Colonic mucosa (tissue), 4 donors: Measurements from ENCODE around the gene KRTAP5-6. TPM values are rescaled to one million over a fixed set of nuclear protein-coding genes. Genes with fewer than 3 reads are reported as not detected.

Experiments used
- DNase-seq: peaks from one replicate; pipeline ENCODE4 v3.0.0-alpha.2; 2020
- H3K27ac ChIP-seq: fragments of 200-600 bp; one replicate; pipeline ENCODE4 v1.8.0; 2021
- H3K27me3 ChIP-seq: fragments of 200-600 bp; one replicate; pipeline ENCODE4 v1.8.0; 2021
- H3K36me3 ChIP-seq: fragments of 200-600 bp; one replicate; pipeline ENCODE4 v1.8.0; 2021
- H3K4me1 ChIP-seq: fragments of 200-600 bp; one replicate; pipeline ENCODE4 v1.8.0; 2021; ENCODE audit warnings: mild to moderate bottlenecking
- H3K4me3 ChIP-seq: fragments of 200-600 bp; one replicate; pipeline ENCODE4 v1.8.0; 2021
- H3K9ac ChIP-seq, 2 donors: one replicate each; pipeline ENCODE4 v1.7.0; 2013; ENCODE audit warnings: control low read depth in 2 of 2, low read depth in 2 of 2, low read length in 2 of 2
- H3K9me3 ChIP-seq: fragments of 200-600 bp; one replicate; pipeline ENCODE4 v1.8.0; 2021
- intact Hi-C: fragments of 100-400 bp; cut with DNase I; formaldehyde crosslinking; loops from one replicate; pipeline ENCODE4 v1.14.1; 2022
- total RNA-seq, 2 donors: library from RNA; stranded (reverse); fragmentation: NEBNext Ultra II Directional in 1 of 2; extraction: Animal tissue kit (Norgen Biotek cat#: 25700) in 1 of 2; gene quantifications; one replicate each; pipeline ENCODE4 v1.2.1, GENCODE V29; 2021
- TF ChIP-seq, protein P1 (sequence below): fragments of 200-600 bp; IDR thresholded peaks from one replicate; pipeline ENCODE4 v1.8.0; 2022; ENCODE audit warnings: antibody characterized with exemption, mild to moderate bottlenecking
- donor health status: healthy.
- donor health status: DM: no; HTN: no; CAD: no.
- donor health status: DM: no; HTN: no; CAD: no.

KRTAP5-6 gene
- total RNA-seq, 2 donors from 2014 or later = not detected

DNA sequence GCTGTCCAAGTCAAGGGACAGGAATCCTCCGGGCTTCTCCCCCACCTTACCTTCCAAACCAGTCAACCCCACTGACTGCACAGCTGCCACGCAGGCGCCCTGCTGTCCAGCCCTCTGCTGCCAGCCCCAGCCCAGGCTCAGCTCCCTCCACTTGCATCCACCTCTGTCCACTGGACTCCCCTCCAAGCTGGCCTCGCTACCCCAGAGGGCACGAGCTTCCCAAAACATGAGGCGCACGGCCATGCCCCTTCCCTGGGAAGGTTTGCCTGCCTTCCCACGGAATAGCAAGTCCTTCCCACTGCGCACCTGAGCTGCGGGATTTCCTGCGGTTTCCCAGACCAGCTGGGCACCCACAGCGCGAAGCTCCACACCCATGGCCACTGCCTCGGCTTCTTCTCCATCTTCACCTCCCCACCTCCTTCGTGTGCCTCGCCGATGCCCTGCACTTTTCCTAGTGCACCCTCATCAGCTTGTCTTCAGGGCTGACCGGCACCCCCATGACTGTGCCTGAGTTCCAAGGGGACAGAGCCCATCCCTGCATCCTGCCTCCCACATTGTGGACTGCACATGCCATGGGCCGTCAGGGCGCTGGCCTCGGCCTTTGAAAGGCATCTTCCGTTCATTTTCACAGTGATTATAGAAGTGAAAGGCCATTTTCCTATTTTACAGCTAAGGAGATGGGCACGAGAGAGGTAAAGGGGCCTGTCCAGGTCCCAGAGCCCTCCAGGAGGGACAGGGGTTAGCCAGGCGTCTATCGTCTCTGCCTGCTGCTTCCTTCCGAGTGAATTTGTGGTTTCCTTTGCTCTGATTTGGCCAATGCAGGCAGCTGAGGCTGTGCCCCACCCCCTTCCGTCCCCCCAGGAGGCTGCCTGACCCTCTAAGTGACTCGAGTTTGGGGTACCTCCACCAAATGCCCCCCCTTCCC is 37.0 kb downstream of the KRTAP5-6 start:
- no peak overlapping the region for H3K9ac ChIP-seq
- intact Hi-C loops = loop anchor here (10.0 kb wide), 1 partner anchor 71 kb away; no protein-coding TSS in a partner anchor
- no peaks in the 10 kb centered on the region for H3K36me3 ChIP-seq
- no peak for DNase-seq
- TF ChIP-seq, protein P1, sequence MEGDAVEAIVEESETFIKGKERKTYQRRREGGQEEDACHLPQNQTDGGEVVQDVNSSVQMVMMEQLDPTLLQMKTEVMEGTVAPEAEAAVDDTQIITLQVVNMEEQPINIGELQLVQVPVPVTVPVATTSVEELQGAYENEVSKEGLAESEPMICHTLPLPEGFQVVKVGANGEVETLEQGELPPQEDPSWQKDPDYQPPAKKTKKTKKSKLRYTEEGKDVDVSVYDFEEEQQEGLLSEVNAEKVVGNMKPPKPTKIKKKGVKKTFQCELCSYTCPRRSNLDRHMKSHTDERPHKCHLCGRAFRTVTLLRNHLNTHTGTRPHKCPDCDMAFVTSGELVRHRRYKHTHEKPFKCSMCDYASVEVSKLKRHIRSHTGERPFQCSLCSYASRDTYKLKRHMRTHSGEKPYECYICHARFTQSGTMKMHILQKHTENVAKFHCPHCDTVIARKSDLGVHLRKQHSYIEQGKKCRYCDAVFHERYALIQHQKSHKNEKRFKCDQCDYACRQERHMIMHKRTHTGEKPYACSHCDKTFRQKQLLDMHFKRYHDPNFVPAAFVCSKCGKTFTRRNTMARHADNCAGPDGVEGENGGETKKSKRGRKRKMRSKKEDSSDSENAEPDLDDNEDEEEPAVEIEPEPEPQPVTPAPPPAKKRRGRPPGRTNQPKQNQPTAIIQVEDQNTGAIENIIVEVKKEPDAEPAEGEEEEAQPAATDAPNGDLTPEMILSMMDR = no peak
- no peaks in the 10 kb centered on the region for H3K9me3 ChIP-seq
- no peaks in the 10 kb centered on the region for H3K27me3 ChIP-seq
- no peak overlapping the region for H3K4me3 ChIP-seq
- H3K4me1 ChIP-seq = no peaks in the 10 kb centered on the region
- H3K27ac ChIP-seq = no peak overlapping the region

DNA sequence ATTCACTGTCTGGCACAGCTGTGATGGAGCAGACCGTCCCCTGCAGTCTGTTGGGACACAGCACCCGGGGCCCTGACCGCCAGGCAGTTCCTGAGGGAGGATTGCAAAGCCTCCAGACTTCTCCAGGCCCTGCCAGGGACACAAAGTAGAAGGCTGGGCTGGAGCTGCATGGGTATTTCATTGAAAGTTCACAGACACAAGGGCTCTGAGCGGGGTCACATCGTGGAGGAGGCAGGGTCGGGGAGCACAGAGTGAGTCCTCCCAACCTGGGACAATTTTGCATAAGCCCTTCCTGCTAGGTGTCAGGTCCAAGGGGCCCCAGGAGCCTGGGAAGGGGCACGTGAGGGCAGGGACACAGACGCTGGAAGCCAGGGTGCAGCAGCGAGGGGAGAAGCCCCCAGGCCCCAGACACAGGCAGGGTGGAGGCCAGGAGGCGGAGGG is 37.7 kb downstream of the KRTAP5-6 start:
- H3K9ac ChIP-seq = no peak overlapping the region
- no peaks in the 10 kb centered on the region for H3K27me3 ChIP-seq
- no peak overlapping the region for H3K4me3 ChIP-seq
- intact Hi-C loops = loop anchor here (10.0 kb wide), 1 partner anchor 70 kb away; no protein-coding TSS in a partner anchor
- no peak overlapping the region for H3K27ac ChIP-seq
- no peak for DNase-seq
- H3K9me3 ChIP-seq = no peaks in the 10 kb centered on the region
- TF ChIP-seq, protein P1 = no peak
- H3K4me1 ChIP-seq = no peaks in the 10 kb centered on the region
- no peaks in the 10 kb centered on the region for H3K36me3 ChIP-seq

DNA sequence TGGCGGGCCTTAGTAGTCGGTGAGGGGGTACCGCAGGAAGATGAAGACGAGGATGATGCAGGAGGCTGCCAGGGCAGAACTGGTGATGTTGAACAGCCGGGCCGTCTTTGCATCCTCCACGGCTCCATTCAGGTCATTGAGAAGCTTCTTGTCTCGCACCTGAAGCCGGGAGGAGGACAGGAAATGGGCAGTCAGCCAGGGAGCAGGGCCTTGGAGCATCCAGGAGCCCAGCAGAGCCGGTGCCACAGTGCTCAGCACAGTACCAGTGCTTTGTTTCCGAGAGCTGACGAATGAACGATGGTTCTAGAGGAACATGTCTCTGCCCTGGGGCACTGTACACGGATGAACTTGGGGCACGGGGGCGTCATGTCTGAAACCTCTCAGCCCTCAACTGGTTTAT is 38.3 kb downstream of the KRTAP5-6 start:
- Histone ChIP-seq H3K9ac (no peak overlapping the region), H3K27ac (no peak overlapping the region), H3K9me3 (no peaks in the 10 kb centered on the region), H3K4me1 (no peaks in the 10 kb centered on the region), H3K27me3 (no peaks in the 10 kb centered on the region), H3K4me3 (no peak overlapping the region), H3K36me3 (no peaks in the 10 kb centered on the region)
- TF ChIP-seq, protein P1 = no peak
- intact Hi-C loops = loop anchor here (10.0 kb wide), 1 partner anchor 70 kb away; no protein-coding TSS in a partner anchor
- no peak for DNase-seq

DNA sequence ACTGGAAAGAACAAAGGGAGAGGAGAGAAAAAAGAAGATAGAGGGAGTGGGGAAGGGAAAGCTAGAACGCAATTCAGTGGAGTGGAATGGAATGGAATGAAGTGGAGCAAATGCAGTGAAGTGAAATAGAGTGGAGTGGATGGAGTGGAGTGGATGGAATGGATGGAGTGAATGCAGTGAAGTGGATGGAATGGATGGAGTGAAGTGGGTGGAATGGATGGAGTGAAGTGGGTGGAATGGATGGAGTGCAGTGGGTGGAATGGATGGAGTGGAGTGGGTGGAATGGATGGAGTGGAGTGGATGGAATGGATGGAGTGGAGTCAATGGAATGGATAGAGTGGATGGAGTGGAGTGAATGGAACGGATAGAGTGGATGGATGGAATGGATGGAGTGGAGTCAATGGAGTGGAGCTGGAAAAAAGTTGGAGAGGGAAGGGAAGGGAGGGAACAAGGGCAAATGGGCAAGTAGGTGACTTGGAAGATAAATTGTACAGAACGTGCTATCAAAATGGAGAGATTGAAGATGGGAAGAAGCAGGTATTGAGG is 39.5 kb downstream of the KRTAP5-6 start:
- H3K27ac ChIP-seq = no peak overlapping the region
- intact Hi-C loops = loop anchor here (10.0 kb wide), 1 partner anchor 68 kb away; no protein-coding TSS in a partner anchor
- H3K36me3 ChIP-seq = no peaks in the 10 kb centered on the region
- H3K27me3 ChIP-seq = no peaks in the 10 kb centered on the region
- no peak for DNase-seq
- H3K9me3 ChIP-seq = no peaks in the 10 kb centered on the region
- no peak overlapping the region for H3K4me3 ChIP-seq
- H3K4me1 ChIP-seq = no peaks in the 10 kb centered on the region
- TF ChIP-seq, protein P1 = no peak
- H3K9ac ChIP-seq = no peak overlapping the region

DNA sequence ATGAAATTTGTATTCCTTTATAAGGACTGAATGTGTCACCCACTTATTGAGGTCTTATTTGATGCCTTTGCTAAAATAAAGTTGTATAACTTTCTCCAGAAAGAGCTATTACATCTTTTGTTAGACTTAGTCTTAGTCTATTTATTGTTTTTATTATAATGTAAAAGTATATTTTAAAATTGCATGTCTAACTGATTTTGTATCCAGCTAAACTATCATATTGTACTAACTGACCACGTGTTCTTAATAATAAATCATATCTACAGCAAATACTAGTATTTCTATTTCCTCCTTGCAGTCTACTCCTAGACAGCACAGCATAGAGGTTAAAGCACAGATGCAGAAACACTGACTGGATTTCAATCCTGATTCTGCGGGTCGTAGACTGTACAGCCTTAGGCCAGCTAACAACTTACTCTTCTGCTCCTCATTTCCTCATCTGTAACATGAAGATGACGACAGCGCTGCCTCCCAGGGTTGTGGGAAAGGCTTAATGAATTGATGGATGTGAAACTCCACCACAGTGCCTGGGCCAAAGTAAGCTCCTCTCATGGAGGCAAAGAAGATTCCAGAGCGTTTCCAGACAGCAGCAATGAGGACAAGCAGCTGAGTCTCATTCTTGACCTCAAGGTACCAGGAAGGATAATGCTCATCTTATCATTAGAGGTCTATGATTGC is 40.2 kb downstream of the KRTAP5-6 start:
- Histone ChIP-seq H3K9ac (no peak overlapping the region), H3K4me1 (no peaks in the 10 kb centered on the region), H3K27me3 (no peaks in the 10 kb centered on the region), H3K9me3 (no peaks in the 10 kb centered on the region), H3K4me3 (no peak overlapping the region), H3K36me3 (no peaks in the 10 kb centered on the region), H3K27ac (no peak overlapping the region)
- TF ChIP-seq, protein P1 = no peak
- no peak for DNase-seq
- intact Hi-C loops = loop anchor here (10.0 kb wide), 1 partner anchor 68 kb away; no protein-coding TSS in a partner anchor
